GM12878 (cell line): Measurements from ENCODE around the gene MSLN. TPM values are rescaled to one million over a fixed set of nuclear protein-coding genes. Genes with fewer than 3 reads are reported as not detected.

Experiments
- BACH1 ChIP-seq: fragments of 450-650 bp; IDR thresholded peaks from 2 replicates; pipeline ENCODE4 v1.6.1; 2017; ENCODE audit warnings: mild to moderate bottlenecking, borderline replicate concordance
- BCL11A ChIP-seq: IDR thresholded peaks from 2 replicates; pipeline ENCODE4 v1.6.1; 2011; ENCODE audit warnings: low read depth, low read length
- BHLHE40 ChIP-seq, 2 experiments: fragments of 450-650 bp in 1 of 2; IDR thresholded peaks; 2 replicates each; pipeline ENCODE4 v1.6.1; 2011 to 2017; ENCODE audit warnings: low read depth in 2 of 2, borderline replicate concordance in 1 of 2, improper control_type of control experiment in 1 of 2, low read length in 1 of 2, mild to moderate bottlenecking in 1 of 2
- CHD2 ChIP-seq: IDR thresholded peaks from 2 replicates; pipeline ENCODE4 v1.6.1; 2011; ENCODE audit warnings: low read depth, low read length, improper control_type of control experiment, borderline replicate concordance
- CTCF ChIP-seq, 3 experiments: IDR thresholded peaks in 2 of 3; conservative IDR thresholded peaks in 1 of 3; 2 replicates each; pipeline ENCODE4 v1.5.1; 2011; ENCODE audit warnings: low read depth in 3 of 3, low read length in 3 of 3, mild to moderate bottlenecking in 3 of 3, control low read depth in 2 of 3, moderate library complexity in 2 of 3, inconsistent platforms in 1 of 3, mixed read lengths in 1 of 3; ENCODE audit not compliant: control insufficient read depth in 2 of 3, insufficient read depth in 1 of 3; ENCODE audit errors: extremely low read depth in 1 of 3
- DPF2 ChIP-seq: fragments of 450-650 bp; IDR thresholded peaks from 2 replicates; pipeline ENCODE4 v1.6.1; 2017; ENCODE audit warnings: mild to moderate bottlenecking
- FOXM1 ChIP-seq: IDR thresholded peaks from 2 replicates; pipeline ENCODE4 v1.6.1; 2012; ENCODE audit warnings: low read depth, mild to moderate bottlenecking, inconsistent platforms, low read length, moderate library complexity
- GABPA ChIP-seq: IDR thresholded peaks from 2 replicates; pipeline ENCODE4 v1.6.1; 2014; ENCODE audit warnings: antibody characterized with exemption, low read depth, mild to moderate bottlenecking, inconsistent platforms
- IKZF1 ChIP-seq: fragments of 450-650 bp; conservative IDR thresholded peaks from 2 replicates; pipeline ENCODE4 v1.6.1; 2017; ENCODE audit warnings: antibody characterized with exemption, mild to moderate bottlenecking
- IKZF2 ChIP-seq, 2 experiments: fragments of 450-650 bp; IDR thresholded peaks; 2 replicates each; pipeline ENCODE4 v1.6.1; 2017; ENCODE audit warnings: mild to moderate bottlenecking in 2 of 2, moderate library complexity in 2 of 2
- JUNB ChIP-seq: IDR thresholded peaks from 2 replicates; pipeline ENCODE4 v1.6.1; 2016; ENCODE audit warnings: antibody characterized with exemption, mild to moderate bottlenecking
- MLLT1 ChIP-seq: fragments of 450-650 bp; IDR thresholded peaks from 2 replicates; pipeline ENCODE4 v1.6.1; 2016; ENCODE audit warnings: mild to moderate bottlenecking
- MTA3 ChIP-seq: IDR thresholded peaks from 2 replicates; pipeline ENCODE4 v1.6.1; 2012; ENCODE audit warnings: low read length, inconsistent platforms, borderline replicate concordance
- MXI1 ChIP-seq: fragments of 150-350 bp; IDR thresholded peaks from 2 replicates; pipeline ENCODE4 v1.6.1; 2011; ENCODE audit warnings: low read depth, mild to moderate bottlenecking, inconsistent platforms, low read length, improper control_type of control experiment
- MYC ChIP-seq: IDR thresholded peaks from 2 replicates; pipeline ENCODE4 v1.6.1; 2011; ENCODE audit warnings: mild to moderate bottlenecking, low read length, moderate library complexity, inconsistent platforms; ENCODE audit not compliant: insufficient read depth, insufficient replicate concordance, insufficient read length, severe bottlenecking
- NFIC ChIP-seq: IDR thresholded peaks from 2 replicates; pipeline ENCODE4 v1.6.1; 2012; ENCODE audit warnings: low read depth, mild to moderate bottlenecking, inconsistent platforms, low read length, moderate library complexity
- NFYA ChIP-seq: IDR thresholded peaks from 2 replicates; pipeline ENCODE4 v1.6.1; 2011; ENCODE audit warnings: low read depth, mild to moderate bottlenecking, low read length, improper control_type of control experiment, borderline replicate concordance
- NRF1 ChIP-seq: conservative IDR thresholded peaks from 2 replicates; pipeline ENCODE4 v1.6.1; 2011; ENCODE audit warnings: mild to moderate bottlenecking, low read depth, low read length, improper control_type of control experiment
- RBBP5 ChIP-seq: fragments of 200-600 bp; sonication (generic); conservative IDR thresholded peaks from 2 replicates; pipeline ENCODE4 v1.6.1; 2016
- SMAD1 ChIP-seq: fragments of 450-650 bp; IDR thresholded peaks from 2 replicates; pipeline ENCODE4 v1.6.1; 2018; ENCODE audit warnings: mild to moderate bottlenecking, low read depth; ENCODE audit not compliant: partially characterized antibody
- SMAD5 ChIP-seq: IDR thresholded peaks from 2 replicates; pipeline ENCODE4 v1.6.1; 2016; ENCODE audit warnings: antibody characterized with exemption, low read depth
- SREBF1 ChIP-seq: IDR thresholded peaks from 2 replicates; pipeline ENCODE4 v1.6.1; 2012; ENCODE audit warnings: mild to moderate bottlenecking, low read length
- STAT3 ChIP-seq: IDR thresholded peaks from 2 replicates; pipeline ENCODE4 v1.6.1; 2011; ENCODE audit warnings: low read depth, low read length, improper control_type of control experiment
- SUPT20H ChIP-seq: IDR thresholded peaks from 2 replicates; pipeline ENCODE4 v1.6.1; 2011; ENCODE audit warnings: low read depth, mild to moderate bottlenecking, low read length, moderate library complexity, borderline replicate concordance; ENCODE audit not compliant: control insufficient read depth
- TAF1 ChIP-seq: IDR thresholded peaks from 2 replicates; pipeline ENCODE4 v1.6.1; 2011; ENCODE audit warnings: mild to moderate bottlenecking, low read depth, low read length, borderline replicate concordance
- TARDBP ChIP-seq: IDR thresholded peaks from 2 replicates; pipeline ENCODE4 v1.6.1; 2016; ENCODE audit warnings: borderline replicate concordance
- WRNIP1 ChIP-seq: IDR thresholded peaks from 2 replicates; pipeline ENCODE4 v1.6.1; 2011; ENCODE audit warnings: low read depth, low read length, improper control_type of control experiment, borderline replicate concordance
- YBX1 ChIP-seq: fragments of 450-650 bp; IDR thresholded peaks from 2 replicates; pipeline ENCODE4 v1.6.1; 2016; ENCODE audit warnings: antibody characterized with exemption
- ZBED1 ChIP-seq: IDR thresholded peaks from 2 replicates; pipeline ENCODE4 v1.6.1; 2016; ENCODE audit warnings: borderline replicate concordance
- ZSCAN29 ChIP-seq: fragments of 450-650 bp; IDR thresholded peaks from 2 replicates; pipeline ENCODE4 v1.6.1; 2017; ENCODE audit warnings: mild to moderate bottlenecking, moderate library complexity
- polyA plus RNA-seq, 11 experiments: library from polyadenylated mRNA; depleted of rRNA in 4 of 11; unstranded in 6 of 11; stranded (reverse) in 5 of 11; fragments of >200 nt; fragmentation: Nextera tagmentation in 4 of 11; fragmentation: Illumina TruSeq in 1 of 11; extraction: Ambion mirVana in 4 of 11; extraction: Trizol in 1 of 11; gene quantifications; 1 replicate in 1 of 11; 2 replicates in 10 of 11; pipeline versions ENCODE4 v1.2.1 to v1.2.3, GENCODE V29; 2011 to 2016; ENCODE audit warnings: inconsistent platforms in 2 of 11, missing spikeins in 2 of 11, low read depth in 1 of 11
- total RNA-seq, 4 experiments: library from RNA; depleted of rRNA in 3 of 4; stranded (reverse); fragments of >200 nt in 3 of 4; fragmentation: Illumina TruSeq in 1 of 4; extraction: Trizol in 1 of 4; gene quantifications; 2 replicates each; pipeline versions ENCODE4 v1.2.1 to v1.2.3, GENCODE V29; 2013 to 2021

MSLN gene
- total and polyA plus RNA-seq, 10 of the 15 experiments (the other 5 are each of a cell fraction or from before 2014, with no cell fraction given): 0.08 TPM; not detected in 9

- TF ChIP-seq STAT3 (no peak), SREBF1 (no peak), FOXM1 (no peak), WRNIP1 (no peak), BACH1 (peak; percentile 28; the same call in 1 of the 2 replicates), BCL11A (no peak), NRF1 (no peak), RBBP5 (no peak), BHLHE40 (IDR thresholded peaks at IDR 0.05; ENCODE audit: borderline replicate concordance in 1 of 2, low read depth in 2 of 2, low read length in 1 of 2) (peak; percentile 62 to 90; a peak in 3 of 4 replicates), YBX1 (no peak), ZBED1 (no peak), MTA3 (no peak), GABPA (no peak), ZSCAN29 (no peak), SMAD5 (no peak), CHD2 (peak; percentile 68; the same call in 1 of the 2 replicates), MYC (no peak), JUNB (no peak), TAF1 (no peak), SUPT20H (no peak), MXI1 (peak; percentile 90), NFIC (no peak), IKZF1 (peak; percentile 66), MLLT1 (peak; percentile 55; the same call in 1 of the 2 replicates), IKZF2 (IDR thresholded peaks at IDR 0.05) (no peak), SMAD1 (no peak), NFYA (no peak), CTCF (IDR thresholded peaks at IDR 0.05 in 2 of 3, conservative IDR thresholded peaks at IDR 0.05 in 1 of 3; ENCODE audit: control insufficient read depth in 2 of 3, extremely low read depth in 1 of 3, insufficient read depth in 1 of 3, low read depth in 3 of 3, low read length in 3 of 3) (no peak), DPF2 (0 out of 2 replicates have a peak, but pooled peaks have one; percentile 11), TARDBP (no peak)
These were observed 28.0 kb downstream of the MSLN start, which contains the start of gene CHTF18 (continued) for GRCh38 chr16:788399-789126.
